SH-SY5Y (cell line): ENCODE results near the gene SPATA46.

Source experiments
- GATA2 ChIP-seq: IDR thresholded peaks from 2 replicates; pipeline ENCODE4 v1.6.1; 2011; ENCODE audit warnings: mild to moderate bottlenecking, low read depth, low read length
- GATA3 ChIP-seq: IDR thresholded peaks from 2 replicates; pipeline ENCODE4 v1.6.1; 2011; ENCODE audit warnings: low read depth, mild to moderate bottlenecking, low read length, moderate library complexity

DNA sequence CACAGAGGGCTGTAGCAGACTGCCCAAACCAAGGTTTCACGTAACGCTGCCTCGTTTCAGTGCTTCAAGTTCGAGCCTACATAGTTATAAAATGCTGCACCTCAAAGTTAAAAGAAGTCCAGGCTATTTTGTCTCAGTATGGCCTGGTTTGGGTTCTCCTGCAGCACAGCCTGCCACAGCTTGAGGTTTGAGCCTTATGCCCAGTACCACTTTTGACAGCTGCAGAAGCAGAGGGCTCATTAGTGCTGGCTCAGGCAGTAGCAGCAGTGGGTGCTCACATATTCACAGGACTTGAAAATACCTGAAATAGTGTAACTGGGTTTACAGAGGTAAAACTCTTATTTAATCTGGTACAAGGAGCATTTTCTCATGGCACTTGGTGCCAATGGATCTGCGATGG is 15.3 kb downstream of the SPATA46 start:
- TF ChIP-seq GATA3 (no peak), GATA2 (no peak)
